Gastroesophageal sphincter (tissue), 4 donors: ENCODE data around the gene NRG2. TPM values are rescaled to one million over a fixed set of nuclear protein-coding genes. Genes with fewer than 3 reads are reported as not detected.

ENCODE experiments used
- ATAC-seq: fragments of 150-250 bp; one replicate; pipeline ENCODE4 v1.9.1; 2016; ENCODE audit warnings: mild to moderate bottlenecking, moderate library complexity
- H3K27ac ChIP-seq, 4 donors: fragments of 200-600 bp; sonication (generic) in 3 of 4; 1 replicate in 3 of 4; 2 replicates in 1 of 4; pipeline ENCODE4 v1.5.1; 2016 to 2019
- H3K27me3 ChIP-seq: fragments of 200-600 bp; sonication (generic); one replicate; pipeline ENCODE4 v1.5.1; 2019
- H3K36me3 ChIP-seq, 2 donors: fragments of 200-600 bp; sonication (generic); one replicate each; pipeline ENCODE4 v1.5.1; 2019; ENCODE audit warnings: control low read depth in 1 of 2
- H3K4me1 ChIP-seq, 3 donors: fragments of 200-600 bp; sonication (generic); 1 replicate in 2 of 3; 2 replicates in 1 of 3; pipeline ENCODE4 v1.5.1; 2016 to 2019; ENCODE audit warnings: control low read depth in 2 of 3
- H3K4me3 ChIP-seq, 2 donors: fragments of 200-600 bp; sonication (generic); one replicate each; pipeline ENCODE4 v1.5.1; 2019; ENCODE audit warnings: mild to moderate bottlenecking in 1 of 2, moderate library complexity in 1 of 2
- H3K9me3 ChIP-seq, 3 donors: fragments of 200-600 bp; sonication (generic); one replicate each; pipeline ENCODE4 v1.5.1; 2017 to 2019; ENCODE audit warnings: control low read depth in 2 of 3
- CTCF ChIP-seq, 4 experiments: fragments of 200-600 bp in 2 of 4; fragments of 450-650 bp in 2 of 4; sonication (generic) in 1 of 4; IDR thresholded peaks; one replicate each; pipeline ENCODE4 v1.5.1; 2017 to 2019; ENCODE audit warnings: antibody characterized with exemption in 4 of 4, mild to moderate bottlenecking in 2 of 4, moderate library complexity in 2 of 4
- EP300 ChIP-seq: sonication (generic); formaldehyde crosslinking; IDR thresholded peaks from one replicate; pipeline ENCODE4 v1.6.1; 2017; ENCODE audit warnings: antibody characterized with exemption, mild to moderate bottlenecking
- POLR2A ChIP-seq, 2 donors: fragments of 450-650 bp; IDR thresholded peaks; one replicate each; pipeline ENCODE4 v1.6.1; 2017; ENCODE audit warnings: antibody characterized with exemption in 2 of 2, mild to moderate bottlenecking in 2 of 2, moderate library complexity in 1 of 2
- POLR2AphosphoS5 ChIP-seq: sonication (generic); formaldehyde crosslinking; IDR thresholded peaks from one replicate; pipeline ENCODE4 v1.6.1; 2017; ENCODE audit warnings: antibody characterized with exemption
- WGBS, 2 donors: methylation state at CpG; one replicate each; pipeline ENCODE4 v1.1.5; 2018; ENCODE audit warnings: low coverage in 1 of 2; 5-methylcytosine and 5-hydroxymethylcytosine counted together
- total RNA-seq, 4 donors: library from RNA; depleted of rRNA; stranded (reverse); fragments of >200 nt; gene quantifications; one replicate each; pipeline ENCODE4 v1.1.0, GENCODE V29; 2016

Gene NRG2
- total RNA-seq, 4 donors from 2014 or later = 3.2 to 7.6 (median 5.1) TPM

GRCh38 chr5:139856714-139857113 is 186.4 kb downstream of the NRG2 start:
- Histone ChIP-seq H3K27ac (no peak overlapping the region), H3K4me3 (no peak overlapping the region), H3K9me3 (no peaks in the 10 kb centered on the region), H3K36me3 (peaks cover 0 to 13% of the 10 kb centered on the region in 2 donors), H3K27me3 (no peaks in the 10 kb centered on the region), H3K4me1 (no peaks in the 10 kb centered on the region)
- no peak for ATAC-seq
- 93 to 95% methylated on average over 3 of the region's 4 CpGs for WGBS, 2 donors
- TF ChIP-seq POLR2A (IDR thresholded peaks at IDR 0.05) = no peak
- no peak for TF ChIP-seq EP300
- TF ChIP-seq CTCF (IDR thresholded peaks at IDR 0.05) = no peak
- TF ChIP-seq POLR2AphosphoS5 = no peak

- Histone ChIP-seq H3K4me1 (no peaks in the 10 kb centered on the region), H3K36me3 (peaks cover 0 to 20% of the 10 kb centered on the region in 2 donors), H3K27ac (no peak overlapping the region), H3K27me3 (no peaks in the 10 kb centered on the region), H3K4me3 (no peak overlapping the region), H3K9me3 (no peaks in the 10 kb centered on the region)
- WGBS, 2 donors = 100% methylated on average over 1 of the region's 6 CpGs; no CpG with 5 or more reads in 1 of the 2 donors
- TF ChIP-seq CTCF (IDR thresholded peaks at IDR 0.05) (no peak), POLR2A (IDR thresholded peaks at IDR 0.05) (no peak), POLR2AphosphoS5 (no peak), EP300 (no peak)
- ATAC-seq = no peak
These were observed 187.1 kb downstream of the NRG2 start for GRCh38 chr5:139855946-139856540.

GRCh38 chr5:139855451-139855850 is 187.6 kb downstream of the NRG2 start:
- Histone ChIP-seq H3K27me3 (no peaks in the 10 kb centered on the region), H3K9me3 (no peaks in the 10 kb centered on the region), H3K4me1 (no peaks in the 10 kb centered on the region), H3K36me3 (peaks cover 0 to 25% of the 10 kb centered on the region in 2 donors), H3K4me3 (no peak overlapping the region), H3K27ac (no peak overlapping the region)
- WGBS, 2 donors = 90% methylated on average over 6 of the region's 8 CpGs; no CpG with 5 or more reads in 1 of the 2 donors
- TF ChIP-seq POLR2A (IDR thresholded peaks at IDR 0.05) (no peak), EP300 (no peak), CTCF (IDR thresholded peaks at IDR 0.05) (no peak), POLR2AphosphoS5 (no peak)
- ATAC-seq = no peak

GRCh38 chr5:139854953-139855352 is 188.1 kb downstream of the NRG2 start:
- 100% methylated on average over 1 of the region's 5 CpGs for WGBS, 2 donors
- TF ChIP-seq POLR2AphosphoS5 = no peak
- no peak for TF ChIP-seq CTCF (IDR thresholded peaks at IDR 0.05)
- TF ChIP-seq POLR2A (IDR thresholded peaks at IDR 0.05) = no peak
- no peak for TF ChIP-seq EP300
- ATAC-seq = no peak

GRCh38 chr5:139854029-139854605 is 189.0 kb downstream of the NRG2 start:
- Histone ChIP-seq H3K36me3 (peaks cover 0 to 25% of the 10 kb centered on the region in 2 donors), H3K27me3 (no peaks in the 10 kb centered on the region), H3K9me3 (no peaks in the 10 kb centered on the region), H3K4me3 (no peak overlapping the region), H3K4me1 (no peaks in the 10 kb centered on the region), H3K27ac (no peak overlapping the region)
- TF ChIP-seq POLR2A (IDR thresholded peaks at IDR 0.05) (no peak), EP300 (no peak), CTCF (IDR thresholded peaks at IDR 0.05) (no peak), POLR2AphosphoS5 (no peak)
- 87 to 90% methylated on average over 3 to 4 of the region's 7 CpGs for WGBS, 2 donors
- no peak for ATAC-seq

More at GRCh38 chr5:139854953-139855352, 188.1 kb downstream of the NRG2 start:
- H3K36me3 ChIP-seq = peaks cover 0 to 25% of the 10 kb centered on the region in 2 donors
- no peaks in the 10 kb centered on the region for H3K27me3 ChIP-seq
- no peaks in the 10 kb centered on the region for H3K9me3 ChIP-seq
- H3K4me3 ChIP-seq = no peak overlapping the region
- H3K27ac ChIP-seq = no peak overlapping the region
- H3K4me1 ChIP-seq = no peaks in the 10 kb centered on the region
